ENCODE results near the gene PIGL. TPM values are rescaled to one million over a fixed set of nuclear protein-coding genes. Genes with fewer than 3 reads are reported as not detected.

The PIGL gene
- 7.3 and 9.5 TPM in 2 replicates for total RNA-seq

DNA sequence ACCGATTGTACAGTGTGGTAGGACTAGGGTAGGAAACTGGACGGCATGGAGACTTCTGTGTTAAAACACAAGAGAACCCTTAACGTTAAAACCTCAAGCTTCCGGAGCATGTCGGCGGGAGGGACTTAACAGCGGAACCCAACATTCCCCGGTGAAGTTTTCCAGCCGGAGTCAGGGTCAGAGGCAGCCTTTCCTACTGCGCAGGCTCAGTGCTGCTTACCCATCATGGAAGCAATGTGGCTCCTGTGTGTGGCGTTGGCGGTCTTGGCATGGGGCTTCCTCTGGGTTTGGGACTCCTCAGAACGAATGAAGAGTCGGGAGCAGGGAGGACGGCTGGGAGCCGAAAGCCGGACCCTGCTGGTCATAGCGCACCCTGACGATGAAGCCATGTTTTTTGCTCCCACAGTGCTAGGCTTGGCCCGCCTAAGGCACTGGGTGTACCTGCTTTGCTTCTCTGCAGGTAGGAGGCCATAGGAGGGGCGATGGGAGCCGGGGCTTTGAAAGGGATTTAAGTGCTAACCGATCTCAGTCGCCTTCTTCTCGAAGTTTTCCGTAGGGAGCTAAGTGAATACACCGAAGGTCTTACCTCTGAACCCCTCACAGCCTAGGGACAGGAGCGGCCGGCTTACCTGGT is at the start of gene PIGL:
PIGL (plus strand) TSS at position 209 of the 634 bp plus-strand sequence; CDS start at position 226, 17 bp downstream.

GRCh38 chr17:16215273-16215964 is 1.6 kb upstream of the PIGL start, which contains the start of gene NCOR1:
Gene NCOR1 (minus strand): TSS chr17:16215534. CDS start chr17:16194569, 20,965 bp downstream.

GRCh38 chr17:16353317-16354174 is 136.5 kb downstream of the PIGL start, which contains the start of gene CENPV:
Gene CENPV (minus strand): TSS chr17:16353469. CDS start chr17:16353436, 33 bp downstream.

Other genes with a start within 250 kb of the PIGL start
- 14.2 and 21.6 TPM in 2 replicates for gene ZSWIM7, start 217.5 kb upstream of the PIGL start, total RNA-seq
- gene TTC19, start 217.4 kb upstream of the PIGL start, total RNA-seq = 40.2 and 52.1 TPM in 2 replicates
- gene NCOR1, start 1.7 kb upstream of the PIGL start, total RNA-seq = 60.1 and 189 TPM in 2 replicates
- gene CENPV, start 136.3 kb downstream of the PIGL start, total RNA-seq = 7.1 and 12.3 TPM in 2 replicates
- gene UBB, start 163.9 kb downstream of the PIGL start, total RNA-seq = 2,148 and 2,433 TPM in 2 replicates
- 15.2 and 30.8 TPM in 2 replicates for gene TRPV2, start 198.4 kb downstream of the PIGL start, total RNA-seq